H1 (cell line): ENCODE measurements around the gene NUP188. TPM values are rescaled to one million over a fixed set of nuclear protein-coding genes. Genes with fewer than 3 reads are reported as not detected.

Source experiments
- CTCF ChIA-PET: fragments of 300-600 bp; sonication (Branson Sonifier 250); formaldehyde crosslinking; loops from one replicate; lab custom pipeline; 2021; ENCODE audit not compliant: partially characterized antibody; lab: Charles Lee
- POLR2A ChIA-PET: fragments of 300-600 bp; sonication (Branson Sonifier 250); formaldehyde crosslinking; loops from one replicate; lab custom pipeline; 2021; ENCODE audit warnings: inconsistent platforms; ENCODE audit not compliant: partially characterized antibody; lab: Charles Lee
- DNase-seq, 2 experiments: peaks; one replicate each; pipeline versions ENCODE4 v3.0.0 to v3.0.0-alpha.2; 2010 to 2022; ENCODE audit warnings: low spot score in 2 of 2, low read depth in 1 of 2, mixed read lengths in 1 of 2
- FAIRE-seq: peaks from 2 replicates; lab custom pipeline; 2011; peaks lifted over from hg19 to GRCh38; lab: Jason Lieb, UNC
- H2AFZ ChIP-seq: 2 replicates; pipeline ENCODE4 v1.8.1; 2012; ENCODE audit warnings: low read length, inconsistent platforms
- H2AK5ac ChIP-seq: 2 replicates; pipeline ENCODE4 v1.6.1; 2013; ENCODE audit warnings: low read depth, low read length
- H2BK120ac ChIP-seq: replicated peaks from 2 replicates; pipeline ENCODE3; 2013; ENCODE audit warnings: low read depth, low read length, inconsistent platforms
- H2BK12ac ChIP-seq: 2 replicates; pipeline ENCODE4 v1.6.1; 2013; ENCODE audit warnings: low read depth, low read length
- H2BK15ac ChIP-seq: 2 replicates; pipeline ENCODE4 v1.6.1; 2013; ENCODE audit warnings: low read length
- H2BK20ac ChIP-seq: 2 replicates; pipeline ENCODE4 v1.6.1; 2013; ENCODE audit warnings: low read length
- H2BK5ac ChIP-seq: 2 replicates; pipeline ENCODE4 v1.6.1; 2013; ENCODE audit warnings: low read depth, low read length
- H3K14ac ChIP-seq: 2 replicates; pipeline ENCODE4 v1.6.1; 2013; ENCODE audit warnings: inconsistent platforms; ENCODE audit not compliant: insufficient read length
- H3K18ac ChIP-seq: 2 replicates; pipeline ENCODE4 v1.6.1; 2013; ENCODE audit warnings: low read length; ENCODE audit errors: extremely low read depth
- H3K23ac ChIP-seq: 2 replicates; pipeline ENCODE4 v1.6.1; 2013; ENCODE audit warnings: inconsistent platforms; ENCODE audit not compliant: insufficient read length
- H3K23me2 ChIP-seq: 2 replicates; pipeline ENCODE4 v1.6.1; 2013; ENCODE audit warnings: low read depth, low read length
- H3K27ac ChIP-seq: 2 replicates; pipeline ENCODE4 v1.6.1; 2011; ENCODE audit warnings: low read depth, low read length, inconsistent platforms
- H3K27me3 ChIP-seq, 4 experiments: replicated peaks in 1 of 4; 1 replicate in 1 of 4; 2 replicates in 3 of 4; pipeline versions ENCODE4 v1.6.1 to v1.8.1; 2011 to 2013; ENCODE audit warnings: low read length in 3 of 4, mild to moderate bottlenecking in 3 of 4, inconsistent platforms in 2 of 4, mixed read lengths in 2 of 4, moderate library complexity in 1 of 4; ENCODE audit not compliant: control insufficient read depth in 3 of 4, insufficient read depth in 3 of 4; ENCODE audit errors: extremely low read depth in 1 of 4
- H3K36me3 ChIP-seq, 4 experiments: 2 replicates each; pipeline versions ENCODE4 v1.6.1 to v1.8.1; 2011 to 2013; ENCODE audit warnings: mild to moderate bottlenecking in 4 of 4, low read length in 3 of 4, moderate library complexity in 2 of 4, control low read depth in 1 of 4, inconsistent platforms in 1 of 4; ENCODE audit not compliant: insufficient read depth in 4 of 4, control insufficient read depth in 2 of 4
- H3K4ac ChIP-seq: replicated peaks from 2 replicates; pipeline ENCODE3; 2013; ENCODE audit warnings: low read length, low read depth, mixed read lengths, inconsistent platforms; ENCODE audit not compliant: insufficient read length
- H3K4me1 ChIP-seq, 4 experiments: replicated peaks in 1 of 4; 1 replicate in 1 of 4; 2 replicates in 3 of 4; pipeline versions ENCODE4 v1.6.1 to v1.8.1; 2011 to 2013; ENCODE audit warnings: low read length in 3 of 4, inconsistent platforms in 2 of 4, mixed read lengths in 1 of 4; ENCODE audit not compliant: insufficient read depth in 4 of 4, control insufficient read depth in 3 of 4
- H3K4me2 ChIP-seq, 2 experiments: 2 replicates each; pipeline versions ENCODE4 v1.6.1 to v1.8.1; 2011 to 2013; ENCODE audit warnings: low read depth in 2 of 2, low read length in 2 of 2, control low read depth in 1 of 2, inconsistent platforms in 1 of 2, mild to moderate bottlenecking in 1 of 2; ENCODE audit not compliant: insufficient read depth in 1 of 2
- H3K4me3 ChIP-seq, 4 experiments: fragments of 200-600, 300-600 bp in 1 of 4; sonication (generic), shearing (Covaris generic), sonication (Bioruptor Twin) in 1 of 4; 2 replicates each; pipeline versions ENCODE4 v1.5.1 to v1.8.1; 2011 to 2016; ENCODE audit warnings: low read length in 4 of 4, low read depth in 3 of 4, control low read depth in 2 of 4, inconsistent platforms in 2 of 4, mild to moderate bottlenecking in 2 of 4, mixed read lengths in 1 of 4, moderate library complexity in 1 of 4; ENCODE audit not compliant: insufficient read depth in 2 of 4; ENCODE audit errors: extremely low read depth in 1 of 4
- H3K56ac ChIP-seq: replicated peaks from 2 replicates; pipeline ENCODE3; 2013; ENCODE audit warnings: low read depth, mild to moderate bottlenecking, mixed read lengths, low read length, inconsistent platforms; ENCODE audit not compliant: insufficient read length
- H3K79me1 ChIP-seq: 2 replicates; pipeline ENCODE4 v1.6.1; 2013; ENCODE audit warnings: low read depth, low read length, control low read depth
- H3K79me2 ChIP-seq, 2 experiments: 2 replicates each; pipeline versions ENCODE4 v1.6.1 to v1.8.1; 2012 to 2013; ENCODE audit warnings: low read length in 2 of 2, mild to moderate bottlenecking in 2 of 2, inconsistent platforms in 1 of 2; ENCODE audit not compliant: insufficient read depth in 2 of 2, control insufficient read depth in 1 of 2
- H3K9ac ChIP-seq, 4 experiments: replicated peaks in 1 of 4; 1 replicate in 1 of 4; 2 replicates in 3 of 4; pipeline versions ENCODE4 v1.6.1 to v1.8.1; 2011 to 2013; ENCODE audit warnings: low read depth in 3 of 4, low read length in 3 of 4, control low read depth in 2 of 4, mild to moderate bottlenecking in 2 of 4, moderate library complexity in 2 of 4, inconsistent platforms in 1 of 4; ENCODE audit errors: extremely low read depth in 1 of 4
- H3K9me3 ChIP-seq, 2 experiments: 2 replicates each; pipeline versions ENCODE4 v1.6.1 to v1.8.1; 2012 to 2013; ENCODE audit warnings: mild to moderate bottlenecking in 2 of 2, moderate library complexity in 2 of 2, control low read depth in 1 of 2, inconsistent platforms in 1 of 2, low read depth in 1 of 2, low read length in 1 of 2, mixed read lengths in 1 of 2; ENCODE audit not compliant: insufficient read depth in 2 of 2
- H4K20me1 ChIP-seq, 2 experiments: replicated peaks in 1 of 2; 2 replicates each; pipeline versions ENCODE3 to v1.8.1; 2011 to 2013; ENCODE audit warnings: inconsistent platforms in 2 of 2, low read length in 2 of 2, mild to moderate bottlenecking in 1 of 2; ENCODE audit not compliant: insufficient read depth in 2 of 2, control insufficient read depth in 1 of 2
- H4K5ac ChIP-seq: 2 replicates; pipeline ENCODE4 v1.6.1; 2013; ENCODE audit warnings: low read length, low read depth, mixed read lengths, inconsistent platforms; ENCODE audit not compliant: insufficient read length
- H4K8ac ChIP-seq: 2 replicates; pipeline ENCODE4 v1.8.0; 2013; ENCODE audit warnings: mild to moderate bottlenecking, moderate library complexity, low read length, inconsistent platforms; ENCODE audit not compliant: insufficient read depth; ENCODE audit errors: extremely low read depth
- H4K91ac ChIP-seq: replicated peaks from 2 replicates; pipeline ENCODE3; 2013; ENCODE audit warnings: low read length, mixed read lengths, inconsistent platforms; ENCODE audit not compliant: insufficient read length
- ASH2L ChIP-seq: fragments of 200-600, 300-600 bp; sonication (generic); IDR thresholded peaks from one replicate; pipeline ENCODE4 v1.7.1; 2017; ENCODE audit warnings: low read length
- EGR1 ChIP-seq: IDR thresholded peaks from 2 replicates; pipeline ENCODE4 v1.6.1; 2011; ENCODE audit warnings: low read depth, low read length, borderline replicate concordance
- JUND ChIP-seq: IDR thresholded peaks from 2 replicates; pipeline ENCODE4 v1.6.1; 2011; ENCODE audit warnings: mild to moderate bottlenecking, improper control_type of control experiment, low read length
- RNF2 ChIP-seq: fragments of 200-900, 300-1000 bp; sonication (generic); IDR thresholded peaks from 2 replicates; pipeline ENCODE4 v1.7.1; 2016; ENCODE audit warnings: borderline replicate concordance, low read depth, mild to moderate bottlenecking, antibody characterized with exemption, low read length; ENCODE audit not compliant: poor library complexity, severe bottlenecking; ENCODE audit errors: missing control alignments
- SAP30 ChIP-seq: fragments of 300-600 bp; sonication (generic); IDR thresholded peaks from 2 replicates; pipeline ENCODE4 v1.7.1; 2012; ENCODE audit warnings: low read length, moderate library complexity, mild to moderate bottlenecking, inconsistent platforms; ENCODE audit not compliant: insufficient read depth, insufficient replicate concordance
- TAF7 ChIP-seq: optimal IDR thresholded peaks from 2 replicates; pipeline ENCODE3; 2011; ENCODE audit warnings: low read depth, mild to moderate bottlenecking, inconsistent platforms, low read length, moderate library complexity, borderline replicate concordance
- WGBS, 2 experiments: shearing (Covaris generic) in 1 of 2; methylation state at CpG; one replicate each; pipeline versions ENCODE4 v1.1.6 to v1.1.7; 2013 to 2015; ENCODE audit warnings: low lambda C conversion rate in 2 of 2, mixed read lengths in 2 of 2, inconsistent platforms in 1 of 2, low coverage in 1 of 2, missing lambda C conversion rate in 1 of 2; ENCODE audit not compliant: insufficient replicate concordance in 2 of 2, insufficient coverage in 1 of 2, insufficient read length in 1 of 2; ENCODE audit errors: extremely low coverage in 1 of 2, missing lambda C conversion rate in 1 of 2; 5-methylcytosine and 5-hydroxymethylcytosine counted together
- polyA plus RNA-seq, 7 experiments: library from polyadenylated mRNA; depleted of rRNA in 3 of 7; stranded (reverse) in 5 of 7; unstranded in 2 of 7; fragments of >200 nt in 5 of 7; fragments of 200-250 nt in 2 of 7; gene quantifications; 1 replicate in 5 of 7; 2 replicates in 1 of 7; 4 replicates in 1 of 7; pipeline versions ENCODE4 v1.2.1 to v1.2.3, GENCODE V29; 2011 to 2013; ENCODE audit warnings: missing spikeins in 2 of 7, mixed read lengths in 2 of 7
- total RNA-seq: library from RNA; stranded (reverse); fragmentation: NEBNext Ultra II Directional; extraction: Animal tissue kit (Norgen Biotek cat#: 25700); gene quantifications from 2 replicates; pipeline ENCODE4 v1.2.1, GENCODE V29; 2021
- TF ChIP-seq, protein P1 (sequence below), 3 experiments: IDR thresholded peaks; 1 replicate in 2 of 3; 2 replicates in 1 of 3; pipeline versions ENCODE4 v1.5.1 to v1.6.1; 2011; ENCODE audit warnings: low read length in 3 of 3, mild to moderate bottlenecking in 3 of 3, inconsistent platforms in 2 of 3, low read depth in 1 of 3, moderate library complexity in 1 of 3; ENCODE audit not compliant: insufficient read depth in 1 of 3; ENCODE audit errors: control extremely low read depth in 1 of 3

The NUP188 gene
- total and polyA plus RNA-seq, 2 of the 8 experiments (the other 6 are each of a cell fraction or from before 2014, with no cell fraction given) = 90.1 to 111 TPM

- H3K4me3 ChIP-seq = no peak overlapping the region
- H2BK20ac ChIP-seq = no peak overlapping the region
- H3K4me2 ChIP-seq = no peak overlapping the region
- no peak overlapping the region for H2BK5ac ChIP-seq
- no peaks in the 10 kb centered on the region for H3K9me3 ChIP-seq
- no peak overlapping the region for H4K8ac ChIP-seq
- H3K56ac ChIP-seq = no peak overlapping the region
- no peak overlapping the region for H3K18ac ChIP-seq
- peaks cover 0 to 1% of the 10 kb centered on the region in 2 experiments for H4K20me1 ChIP-seq
- no peak overlapping the region for H2BK12ac ChIP-seq
- H3K27ac ChIP-seq = no peak overlapping the region
- H3K4ac ChIP-seq = no peak overlapping the region
- no peak overlapping the region for H4K91ac ChIP-seq
- H3K23me2 ChIP-seq = no peaks in the 10 kb centered on the region
- no peak overlapping the region for H2AFZ ChIP-seq
- no peak for DNase-seq
- peaks cover 19 to 71% (median 63%) of the 10 kb centered on the region in 4 experiments for H3K36me3 ChIP-seq
- H3K79me1 ChIP-seq = no peaks in the 10 kb centered on the region
- H2BK15ac ChIP-seq = no peak overlapping the region
- CTCF ChIA-PET = interaction anchor here (1.3 to 3.0 kb wide), 2 partner anchors 19 to 26 kb away, joined by 3 to 9 read pairs; no protein-coding TSS in a partner anchor
- no peak overlapping the region for H2AK5ac ChIP-seq
- H3K23ac ChIP-seq = no peak overlapping the region
- POLR2A ChIA-PET = interaction anchor here (0.9 to 1.6 kb wide), 5 partner anchors 10 to 31 kb away, joined by 3 to 4 read pairs (median 3); no protein-coding TSS in a partner anchor
- H3K14ac ChIP-seq = no peak overlapping the region
- no peak overlapping the region for H3K9ac ChIP-seq
- H3K27me3 ChIP-seq = no peaks in the 10 kb centered on the region
- H3K4me1 ChIP-seq = no peaks in the 10 kb centered on the region
- TF ChIP-seq RNF2 = no peak
- no peak for TF ChIP-seq TAF7
- no peak for TF ChIP-seq EGR1
- TF ChIP-seq, protein P1, sequence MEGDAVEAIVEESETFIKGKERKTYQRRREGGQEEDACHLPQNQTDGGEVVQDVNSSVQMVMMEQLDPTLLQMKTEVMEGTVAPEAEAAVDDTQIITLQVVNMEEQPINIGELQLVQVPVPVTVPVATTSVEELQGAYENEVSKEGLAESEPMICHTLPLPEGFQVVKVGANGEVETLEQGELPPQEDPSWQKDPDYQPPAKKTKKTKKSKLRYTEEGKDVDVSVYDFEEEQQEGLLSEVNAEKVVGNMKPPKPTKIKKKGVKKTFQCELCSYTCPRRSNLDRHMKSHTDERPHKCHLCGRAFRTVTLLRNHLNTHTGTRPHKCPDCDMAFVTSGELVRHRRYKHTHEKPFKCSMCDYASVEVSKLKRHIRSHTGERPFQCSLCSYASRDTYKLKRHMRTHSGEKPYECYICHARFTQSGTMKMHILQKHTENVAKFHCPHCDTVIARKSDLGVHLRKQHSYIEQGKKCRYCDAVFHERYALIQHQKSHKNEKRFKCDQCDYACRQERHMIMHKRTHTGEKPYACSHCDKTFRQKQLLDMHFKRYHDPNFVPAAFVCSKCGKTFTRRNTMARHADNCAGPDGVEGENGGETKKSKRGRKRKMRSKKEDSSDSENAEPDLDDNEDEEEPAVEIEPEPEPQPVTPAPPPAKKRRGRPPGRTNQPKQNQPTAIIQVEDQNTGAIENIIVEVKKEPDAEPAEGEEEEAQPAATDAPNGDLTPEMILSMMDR (IDR thresholded peaks at IDR 0.05; ENCODE audit: control extremely low read depth in 1 of 3, insufficient read depth in 1 of 3, low read depth in 1 of 3, low read length in 3 of 3) = no peak
- no peak for TF ChIP-seq JUND
- no peak for TF ChIP-seq ASH2L
- TF ChIP-seq SAP30 = no peak
- H3K79me2 ChIP-seq = no peaks in the 10 kb centered on the region
- WGBS, 2 experiments = 93% methylated on average over 5 of the region's 5 CpGs; no CpG with 5 or more reads in 1 of the 2 experiments
- no peak overlapping the region for H4K5ac ChIP-seq
- no peak for FAIRE-seq
- H2BK120ac ChIP-seq = no peak overlapping the region
Observed at GRCh38 chr9:128987805-128988204, 40.3 kb downstream of the NUP188 start.
